Trophoblast cell (in vitro differentiated cells and primary cell): ENCODE data around the gene LRMDA.

Experiments
- DNase-seq, 2 donors: peaks; one replicate each; pipeline ENCODE4 v3.0.0-alpha.2; 2016
- H2AFZ ChIP-seq: 2 replicates; pipeline ENCODE4 v1.6.1; 2013; ENCODE audit warnings: low read length, moderate library complexity, mild to moderate bottlenecking; ENCODE audit not compliant: insufficient read depth, poor library complexity
- H2AK5ac ChIP-seq: 2 replicates; pipeline ENCODE4 v1.6.1; 2013; ENCODE audit warnings: mild to moderate bottlenecking, low read length
- H2BK120ac ChIP-seq: 2 replicates; pipeline ENCODE4 v1.6.1; 2013; ENCODE audit warnings: low read length, mild to moderate bottlenecking, moderate library complexity; ENCODE audit not compliant: insufficient read depth, poor library complexity
- H2BK12ac ChIP-seq: 2 replicates; pipeline ENCODE4 v1.6.1; 2013; ENCODE audit warnings: mild to moderate bottlenecking, low read length, moderate library complexity
- H2BK5ac ChIP-seq: 2 replicates; pipeline ENCODE4 v1.6.1; 2013; ENCODE audit warnings: low read length, low read depth, moderate library complexity, mild to moderate bottlenecking; ENCODE audit not compliant: poor library complexity
- H3K14ac ChIP-seq: 2 replicates; pipeline ENCODE4 v1.6.1; 2013; ENCODE audit warnings: mild to moderate bottlenecking, low read length
- H3K18ac ChIP-seq: 2 replicates; pipeline ENCODE4 v1.6.1; 2013; ENCODE audit warnings: mild to moderate bottlenecking, low read length
- H3K23ac ChIP-seq: 2 replicates; pipeline ENCODE4 v1.6.1; 2013; ENCODE audit warnings: low read length
- H3K27ac ChIP-seq: 2 replicates; pipeline ENCODE4 v1.5.1; 2013; ENCODE audit warnings: low read depth, mild to moderate bottlenecking, inconsistent platforms, low read length, moderate library complexity
- H3K27me3 ChIP-seq: 2 replicates; pipeline ENCODE4 v1.6.1; 2013; ENCODE audit warnings: inconsistent platforms, mild to moderate bottlenecking, low read length, moderate library complexity; ENCODE audit not compliant: insufficient read depth
- H3K36me3 ChIP-seq, 2 experiments: 1 replicate in 1 of 2; 2 replicates in 1 of 2; pipeline ENCODE4 v1.6.1; 2013; ENCODE audit warnings: low read length in 2 of 2, mild to moderate bottlenecking in 2 of 2, moderate library complexity in 1 of 2; ENCODE audit not compliant: insufficient read depth in 2 of 2, control insufficient read depth in 1 of 2
- H3K4ac ChIP-seq: 2 replicates; pipeline ENCODE4 v1.6.1; 2013; ENCODE audit warnings: low read depth, mild to moderate bottlenecking, low read length, moderate library complexity
- H3K4me1 ChIP-seq, 2 experiments: 1 replicate in 1 of 2; 2 replicates in 1 of 2; pipeline ENCODE4 v1.6.1; 2013; ENCODE audit warnings: low read length in 2 of 2, mild to moderate bottlenecking in 2 of 2, moderate library complexity in 1 of 2; ENCODE audit not compliant: insufficient read depth in 2 of 2, control insufficient read depth in 1 of 2
- H3K4me2 ChIP-seq: 2 replicates; pipeline ENCODE4 v1.6.1; 2013; ENCODE audit warnings: inconsistent platforms, mild to moderate bottlenecking, low read length, moderate library complexity
- H3K4me3 ChIP-seq: 2 replicates; pipeline ENCODE4 v1.5.1; 2013; ENCODE audit warnings: mild to moderate bottlenecking, low read depth, low read length, inconsistent platforms
- H3K79me1 ChIP-seq: one replicate; pipeline ENCODE4 v1.6.1; 2013; ENCODE audit warnings: low read length
- H3K79me2 ChIP-seq: 2 replicates; pipeline ENCODE4 v1.6.1; 2013; ENCODE audit warnings: low read length, mild to moderate bottlenecking; ENCODE audit not compliant: control insufficient read depth, insufficient read depth, poor library complexity
- H3K9ac ChIP-seq: 2 replicates; pipeline ENCODE4 v1.6.1; 2013; ENCODE audit warnings: mild to moderate bottlenecking, low read length
- H3K9me3 ChIP-seq: 2 replicates; pipeline ENCODE4 v1.6.1; 2013; ENCODE audit warnings: low read depth, mild to moderate bottlenecking, control low read depth, inconsistent platforms, low read length; ENCODE audit not compliant: insufficient read depth
- H4K12ac ChIP-seq: 2 replicates; pipeline ENCODE4 v1.6.1; 2013; ENCODE audit warnings: low read depth, mild to moderate bottlenecking, low read length, moderate library complexity
- H4K8ac ChIP-seq: 2 replicates; pipeline ENCODE4 v1.6.1; 2013; ENCODE audit warnings: low read depth, mild to moderate bottlenecking, low read length, moderate library complexity
- H4K91ac ChIP-seq: one replicate; pipeline ENCODE4 v1.6.1; 2013; ENCODE audit warnings: low read depth, mild to moderate bottlenecking, low read length, moderate library complexity
- WGBS: extraction: QIAGEN DNeasy Blood & Tissue Kit; methylation state at CpG from one replicate; pipeline ENCODE4 v1.1.7; 2013; ENCODE audit warnings: missing lambda C conversion rate; ENCODE audit not compliant: insufficient read length, insufficient coverage; ENCODE audit errors: extremely low coverage; 5-methylcytosine and 5-hydroxymethylcytosine counted together

LRMDA gene

GRCh38 chr10:75610183-75610582 is 178.8 kb downstream of the LRMDA start:
- H3K27me3 ChIP-seq = no peaks in the 10 kb centered on the region
- WGBS = no CpG with 5 or more reads among the region's 1 CpG
- no peak overlapping the region for H3K23ac ChIP-seq
- no peak overlapping the region for H3K9ac ChIP-seq
- no peak overlapping the region for H2AFZ ChIP-seq
- H3K79me2 ChIP-seq = no peaks in the 10 kb centered on the region
- no peak overlapping the region for H3K4ac ChIP-seq
- H3K14ac ChIP-seq = no peak overlapping the region
- H3K4me2 ChIP-seq = no peak overlapping the region
- no peak overlapping the region for H3K27ac ChIP-seq
- no peak for DNase-seq
- H2AK5ac ChIP-seq = no peak overlapping the region
- no peak overlapping the region for H2BK120ac ChIP-seq
- H3K18ac ChIP-seq = no peak overlapping the region
- no peak overlapping the region for H4K12ac ChIP-seq
- no peak overlapping the region for H2BK5ac ChIP-seq
- H2BK12ac ChIP-seq = no peak overlapping the region
- H3K9me3 ChIP-seq = peaks cover 4% of the 10 kb centered on the region
- H4K8ac ChIP-seq = no peak overlapping the region
- no peaks in the 10 kb centered on the region for H3K36me3 ChIP-seq
- H4K91ac ChIP-seq = no peak overlapping the region
- H3K4me3 ChIP-seq = no peak overlapping the region
- no peaks in the 10 kb centered on the region for H3K79me1 ChIP-seq
- peaks cover 0 to 1% of the 10 kb centered on the region in 2 experiments for H3K4me1 ChIP-seq

GRCh38 chr10:75611172-75611992 is 180.0 kb downstream of the LRMDA start:
- Histone ChIP-seq H4K12ac (no peak overlapping the region), H2AK5ac (no peak overlapping the region), H3K27ac (no peak overlapping the region), H2AFZ (no peak overlapping the region), H3K36me3 (no peaks in the 10 kb centered on the region), H4K91ac (no peak overlapping the region), H3K4me3 (no peak overlapping the region), H3K23ac (no peak overlapping the region), H3K9ac (peak overlapping the region; percentile 67), H3K27me3 (no peaks in the 10 kb centered on the region), H3K79me2 (no peaks in the 10 kb centered on the region), H2BK120ac (no peak overlapping the region), H3K4ac (no peak overlapping the region), H3K79me1 (no peaks in the 10 kb centered on the region), H3K9me3 (peaks cover 4% of the 10 kb centered on the region), H3K14ac (no peak overlapping the region), H3K18ac (no peak overlapping the region), H4K8ac (no peak overlapping the region), H3K4me2 (no peak overlapping the region), H2BK12ac (no peak overlapping the region), H3K4me1 (peaks cover 0 to 1% of the 10 kb centered on the region in 2 experiments), H2BK5ac (no peak overlapping the region)
- WGBS = no CpG with 5 or more reads among the region's 7 CpGs
- DNase-seq = no peak

- Histone ChIP-seq H3K4me1 (peaks cover 0 to 1% of the 10 kb centered on the region in 2 experiments), H4K12ac (no peak overlapping the region), H2AK5ac (no peak overlapping the region), H3K79me2 (no peaks in the 10 kb centered on the region), H3K4me3 (no peak overlapping the region), H3K14ac (no peak overlapping the region), H4K91ac (no peak overlapping the region), H3K36me3 (no peaks in the 10 kb centered on the region), H4K8ac (no peak overlapping the region), H3K4ac (no peak overlapping the region), H3K4me2 (no peak overlapping the region), H3K9ac (no peak overlapping the region), H2BK12ac (no peak overlapping the region), H2BK120ac (no peak overlapping the region), H3K23ac (no peak overlapping the region), H3K18ac (no peak overlapping the region), H3K9me3 (peaks cover 4% of the 10 kb centered on the region), H3K27me3 (no peaks in the 10 kb centered on the region), H2AFZ (no peak overlapping the region), H3K27ac (no peak overlapping the region), H3K79me1 (no peaks in the 10 kb centered on the region), H2BK5ac (no peak overlapping the region)
- no peak for DNase-seq
- 100% methylated on average over 1 of the region's 3 CpGs for WGBS
Measured at GRCh38 chr10:75611993-75612372, 180.6 kb downstream of the LRMDA start.

- H3K27me3 ChIP-seq = no peaks in the 10 kb centered on the region
- no CpG with 5 or more reads among the region's 5 CpGs for WGBS
Measured at GRCh38 chr10:75612904-75613684, 181.7 kb downstream of the LRMDA start.

More at GRCh38 chr10:75612904-75613684, 181.7 kb downstream of the LRMDA start:
- H4K12ac ChIP-seq = no peak overlapping the region
- H3K4me2 ChIP-seq = no peak overlapping the region
- no peak overlapping the region for H2AFZ ChIP-seq
- H3K9me3 ChIP-seq = peaks cover 4% of the 10 kb centered on the region
- H3K23ac ChIP-seq = no peak overlapping the region
- no peak overlapping the region for H2BK5ac ChIP-seq
- no peaks in the 10 kb centered on the region for H3K36me3 ChIP-seq
- peaks cover 0 to 1% of the 10 kb centered on the region in 2 experiments for H3K4me1 ChIP-seq
- H2BK12ac ChIP-seq = no peak overlapping the region
- H4K8ac ChIP-seq = no peak overlapping the region
- no peak overlapping the region for H3K9ac ChIP-seq
- no peak overlapping the region for H3K4ac ChIP-seq
- H3K27ac ChIP-seq = no peak overlapping the region
- no peak overlapping the region for H3K14ac ChIP-seq
- no peaks in the 10 kb centered on the region for H3K79me2 ChIP-seq
- H2BK120ac ChIP-seq = no peak overlapping the region
- peak in 1 of 2 donors; percentile 34 for DNase-seq
- no peak overlapping the region for H3K18ac ChIP-seq
- no peak overlapping the region for H2AK5ac ChIP-seq
- H4K91ac ChIP-seq = no peak overlapping the region
- no peak overlapping the region for H3K4me3 ChIP-seq
- no peaks in the 10 kb centered on the region for H3K79me1 ChIP-seq
